Stomach smooth muscle (tissue), 2 donors: ENCODE results near the gene MTHFR.

Source experiments
- H3K27ac ChIP-seq: one replicate; pipeline ENCODE4 v1.7.0; 2013; ENCODE audit warnings: mild to moderate bottlenecking, low read length, inconsistent platforms
- H3K27me3 ChIP-seq, 2 donors: one replicate each; pipeline ENCODE4 v1.7.0; 2013; ENCODE audit warnings: low read length in 2 of 2; ENCODE audit not compliant: insufficient read depth in 2 of 2, control insufficient read depth in 1 of 2
- H3K36me3 ChIP-seq, 2 donors: one replicate each; pipeline ENCODE4 v1.7.0; 2013; ENCODE audit warnings: low read length in 2 of 2; ENCODE audit not compliant: control insufficient read depth in 2 of 2, insufficient read depth in 2 of 2
- H3K4me1 ChIP-seq: one replicate; pipeline ENCODE4 v1.7.0; 2013; ENCODE audit warnings: low read length; ENCODE audit not compliant: control insufficient read depth, insufficient read depth
- H3K4me3 ChIP-seq, 2 donors: one replicate each; pipeline ENCODE4 v1.7.0; 2013; ENCODE audit warnings: low read length in 2 of 2
- H3K9ac ChIP-seq, 2 donors: one replicate each; pipeline ENCODE4 v1.7.0; 2013; ENCODE audit warnings: low read length in 2 of 2, mild to moderate bottlenecking in 1 of 2
- H3K9me3 ChIP-seq, 2 donors: one replicate each; pipeline ENCODE4 v1.7.0; 2013; ENCODE audit warnings: low read length in 2 of 2; ENCODE audit not compliant: control insufficient read depth in 2 of 2
- donor health status: healthy.
- donor health status: Pancreatic carcinoma.

The MTHFR gene

DNA sequence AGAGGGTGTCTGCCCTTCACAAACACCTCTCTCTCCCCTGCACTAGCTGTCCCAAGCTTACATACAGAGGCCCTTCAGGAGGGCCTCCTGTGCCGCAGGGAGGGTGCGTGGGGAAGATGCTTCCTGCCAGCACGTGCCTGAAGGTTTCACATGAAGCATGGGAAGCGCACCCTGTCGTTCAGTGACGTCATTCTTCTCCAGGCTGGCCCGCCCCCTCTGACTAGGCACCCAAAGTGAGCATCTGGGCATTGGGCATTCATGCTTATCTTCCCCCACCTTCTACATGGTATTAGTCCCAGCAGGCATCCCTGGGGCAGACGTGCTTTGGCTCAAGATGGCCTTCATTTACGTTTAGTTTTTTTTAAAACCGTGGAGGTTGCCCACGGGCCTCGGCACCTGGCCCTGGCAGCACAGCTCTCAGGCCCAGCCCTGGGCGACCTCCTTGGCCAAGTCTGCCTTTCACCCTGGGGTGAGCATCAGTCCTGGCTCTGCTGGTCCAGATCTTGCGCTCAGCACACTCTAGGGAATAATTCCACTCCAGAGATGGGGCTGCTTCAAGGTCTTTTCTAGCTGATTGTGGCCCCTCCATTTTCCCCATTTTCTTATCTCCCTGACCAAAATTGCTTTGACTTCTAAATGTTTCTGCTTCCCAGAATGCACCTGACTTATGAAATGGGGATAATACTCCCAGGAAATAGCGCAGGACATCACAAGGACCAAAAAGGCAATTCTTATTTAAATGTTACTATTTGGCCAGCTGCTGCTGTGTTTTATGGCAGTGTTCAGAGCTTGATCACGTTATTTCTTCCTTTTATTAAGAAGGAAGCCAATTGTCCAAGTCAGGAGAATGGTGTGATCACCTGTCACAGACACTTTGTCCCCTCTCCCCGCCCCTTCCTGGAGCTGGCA is 35.7 kb upstream of the MTHFR start:
- Histone ChIP-seq H3K9ac (no peak overlapping the region), H3K4me1 (no peaks in the 10 kb centered on the region), H3K27ac (no peak overlapping the region), H3K36me3 (peaks cover 56 to 66% of the 10 kb centered on the region in 2 donors), H3K4me3 (no peak overlapping the region), H3K9me3 (no peaks in the 10 kb centered on the region), H3K27me3 (no peaks in the 10 kb centered on the region)

DNA sequence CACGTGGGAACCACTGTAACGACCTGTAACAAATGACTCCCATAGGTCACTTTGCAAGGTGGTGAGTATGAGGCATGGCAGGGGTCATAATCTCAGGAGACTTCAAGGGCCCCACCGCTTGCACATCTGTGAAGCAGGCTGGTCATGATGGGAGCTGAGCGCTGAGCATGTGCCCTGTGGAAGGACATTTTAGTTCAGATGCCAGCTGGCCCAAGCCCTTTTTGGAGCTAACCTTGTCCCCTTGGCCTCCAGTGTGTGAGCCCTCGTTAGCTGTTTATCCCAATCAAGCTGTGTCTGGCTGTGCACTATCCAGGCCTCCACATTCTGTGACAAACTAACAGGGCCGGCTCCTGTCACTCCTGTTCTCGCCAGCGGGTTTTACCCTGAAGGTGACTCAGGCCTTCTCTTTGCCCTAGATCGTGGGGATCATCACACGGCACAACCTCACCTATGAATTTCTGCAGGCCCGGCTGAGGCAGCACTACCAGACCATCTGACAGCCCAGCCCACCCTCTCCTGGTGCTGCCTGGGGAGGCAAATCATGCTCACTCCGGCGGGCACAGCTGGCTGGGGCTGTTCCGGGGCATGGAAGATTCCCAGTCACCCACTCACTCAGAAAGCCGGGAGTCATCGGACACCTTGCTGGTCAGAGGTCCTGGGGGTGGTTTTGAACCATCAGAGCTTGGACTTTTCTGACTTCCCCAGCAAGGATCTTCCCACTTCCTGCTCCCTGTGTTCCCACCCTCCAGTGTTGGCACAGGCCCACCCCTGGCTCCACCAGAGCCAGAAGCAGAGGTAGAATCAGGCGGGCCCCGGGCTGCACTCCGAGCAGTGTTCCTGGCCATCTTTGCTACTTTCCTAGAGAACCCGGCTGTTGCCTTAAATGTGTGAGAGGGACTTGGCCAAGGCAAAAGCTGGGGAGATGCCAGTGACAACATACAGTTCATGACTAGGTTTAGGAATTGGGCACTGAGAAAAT is 34.3 kb upstream of the MTHFR start:
- Histone ChIP-seq H3K36me3 (peaks cover 63 to 75% of the 10 kb centered on the region in 2 donors), H3K27ac (no peak overlapping the region), H3K4me1 (no peaks in the 10 kb centered on the region)

DNA sequence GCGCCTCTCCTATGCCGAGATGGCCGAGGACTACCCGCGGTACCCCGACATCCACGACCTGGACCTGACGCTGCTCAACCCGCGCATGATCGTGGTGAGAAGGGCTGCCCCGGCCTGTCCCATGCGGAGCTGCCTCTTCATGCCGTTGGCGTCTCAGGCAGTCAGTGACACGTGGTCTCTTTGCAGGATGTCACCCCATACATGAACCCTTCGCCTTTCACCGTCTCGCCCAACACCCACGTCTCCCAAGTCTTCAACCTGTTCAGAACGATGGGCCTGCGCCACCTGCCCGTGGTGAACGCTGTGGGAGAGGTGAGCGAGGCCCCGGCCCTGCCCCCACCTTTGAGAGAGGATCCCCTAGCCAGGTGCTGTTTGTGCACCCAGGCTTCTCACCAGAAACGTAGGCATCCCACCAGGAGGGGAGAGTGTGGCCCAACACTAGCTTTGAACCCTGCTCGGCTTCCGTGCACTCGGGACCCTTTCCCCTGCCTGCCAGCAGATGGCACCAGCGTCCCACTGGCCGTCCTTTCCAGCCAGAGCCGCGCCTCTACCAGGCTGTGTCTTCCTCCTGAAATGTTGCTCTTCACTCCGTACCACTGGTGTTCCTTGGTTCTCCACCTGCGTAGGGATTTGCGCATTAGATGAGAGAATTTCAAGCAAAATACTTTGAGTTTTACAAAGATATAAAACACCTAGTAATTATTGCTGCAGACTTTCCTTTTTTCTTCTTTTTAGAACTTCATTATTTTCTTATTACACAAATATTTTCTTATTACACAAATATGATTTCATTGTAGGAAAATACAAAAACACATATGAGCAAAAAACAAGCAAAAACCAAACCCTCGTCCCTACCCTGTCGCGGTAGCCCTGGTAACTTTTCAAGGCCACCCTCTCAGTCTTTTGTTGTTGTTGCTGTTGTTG is 32.8 kb upstream of the MTHFR start:
- Histone ChIP-seq H3K4me1 (no peaks in the 10 kb centered on the region), H3K36me3 (peaks cover 70 to 79% of the 10 kb centered on the region in 2 donors), H3K27me3 (no peaks in the 10 kb centered on the region), H3K9me3 (no peaks in the 10 kb centered on the region), H3K9ac (no peak overlapping the region), H3K4me3 (no peak overlapping the region), H3K27ac (no peak overlapping the region)

More for the DNA sequence above, 34.3 kb upstream of the MTHFR start:
- Histone ChIP-seq H3K4me3 (no peak overlapping the region), H3K9me3 (no peaks in the 10 kb centered on the region), H3K27me3 (no peaks in the 10 kb centered on the region), H3K9ac (no peak overlapping the region)

DNA sequence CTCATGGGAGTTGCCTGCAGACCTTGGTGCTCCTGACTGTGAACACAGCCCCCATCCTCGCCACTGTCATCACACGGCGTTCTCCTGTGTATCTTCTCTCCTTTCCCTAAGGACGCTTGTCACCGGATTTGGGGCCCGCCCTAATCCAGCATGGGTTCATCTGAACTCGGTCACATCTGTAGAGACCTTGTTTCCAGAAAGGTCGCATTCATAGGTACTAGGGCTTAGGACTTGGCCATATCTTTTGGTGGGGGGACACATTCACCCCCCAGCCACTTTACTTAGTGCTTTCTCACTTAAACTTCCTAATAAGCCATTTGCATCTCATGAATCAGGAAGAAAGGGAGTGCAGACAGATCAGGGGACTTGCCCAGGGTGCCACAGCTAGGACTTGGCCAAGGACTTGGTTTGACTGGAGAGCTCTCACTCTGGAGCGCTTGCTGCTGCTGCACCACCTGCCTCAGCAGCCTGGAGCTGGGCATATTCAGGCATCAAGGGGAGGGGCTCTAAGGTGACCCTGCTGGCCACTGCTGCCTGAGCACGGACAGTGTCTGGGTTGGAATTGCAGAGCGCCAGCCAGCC is 32.1 kb upstream of the MTHFR start:
- Histone ChIP-seq H3K9me3 (no peaks in the 10 kb centered on the region), H3K9ac (no peak overlapping the region), H3K27me3 (no peaks in the 10 kb centered on the region), H3K27ac (no peak overlapping the region), H3K4me1 (no peaks in the 10 kb centered on the region), H3K36me3 (peaks cover 74 to 83% of the 10 kb centered on the region in 2 donors), H3K4me3 (no peak overlapping the region)

DNA sequence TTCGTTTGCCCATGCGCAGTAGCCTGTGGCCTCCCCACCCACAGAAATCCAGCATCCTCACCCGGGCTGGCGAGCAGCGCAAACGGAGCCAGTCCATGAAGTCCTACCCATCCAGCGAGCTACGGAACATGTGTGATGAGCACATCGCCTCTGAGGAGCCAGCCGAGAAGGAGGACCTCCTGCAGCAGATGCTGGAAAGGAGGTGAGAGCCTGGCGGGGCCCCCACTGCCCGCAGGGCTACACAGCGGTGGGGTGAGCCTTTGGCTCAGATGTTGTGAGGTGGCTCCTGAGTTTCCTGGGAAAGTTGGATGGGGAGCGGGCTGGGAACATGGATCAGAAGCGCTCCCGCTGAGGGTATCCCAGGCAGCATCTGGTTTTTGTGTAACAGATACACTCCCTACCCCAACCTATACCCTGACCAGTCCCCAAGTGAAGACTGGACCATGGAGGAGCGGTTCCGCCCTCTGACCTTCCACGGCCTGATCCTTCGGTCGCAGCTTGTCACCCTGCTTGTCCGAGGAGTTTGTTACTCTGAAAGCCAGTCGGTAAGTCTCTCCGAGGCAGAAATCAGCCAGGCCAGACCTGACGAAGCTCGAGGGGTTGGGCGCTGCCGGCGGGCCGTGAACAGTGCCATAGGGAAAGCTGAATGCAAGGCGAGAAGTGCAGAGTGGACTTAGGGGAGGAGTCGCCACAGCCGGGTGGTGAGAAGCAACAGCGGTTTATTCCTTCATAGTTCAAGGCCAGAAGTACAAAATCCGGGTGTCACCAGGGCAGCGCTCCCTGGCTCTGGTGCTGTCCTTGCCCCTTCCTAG is 31.4 kb upstream of the MTHFR start:
- H3K27ac ChIP-seq, result no peak overlapping the region
- H3K4me1 ChIP-seq, result no peaks in the 10 kb centered on the region
- H3K4me3 ChIP-seq, result no peak overlapping the region
- H3K27me3 ChIP-seq, result no peaks in the 10 kb centered on the region
- no peak overlapping the region for H3K9ac ChIP-seq
- no peaks in the 10 kb centered on the region for H3K9me3 ChIP-seq
- H3K36me3 ChIP-seq, result peaks cover 76 to 84% of the 10 kb centered on the region in 2 donors

DNA sequence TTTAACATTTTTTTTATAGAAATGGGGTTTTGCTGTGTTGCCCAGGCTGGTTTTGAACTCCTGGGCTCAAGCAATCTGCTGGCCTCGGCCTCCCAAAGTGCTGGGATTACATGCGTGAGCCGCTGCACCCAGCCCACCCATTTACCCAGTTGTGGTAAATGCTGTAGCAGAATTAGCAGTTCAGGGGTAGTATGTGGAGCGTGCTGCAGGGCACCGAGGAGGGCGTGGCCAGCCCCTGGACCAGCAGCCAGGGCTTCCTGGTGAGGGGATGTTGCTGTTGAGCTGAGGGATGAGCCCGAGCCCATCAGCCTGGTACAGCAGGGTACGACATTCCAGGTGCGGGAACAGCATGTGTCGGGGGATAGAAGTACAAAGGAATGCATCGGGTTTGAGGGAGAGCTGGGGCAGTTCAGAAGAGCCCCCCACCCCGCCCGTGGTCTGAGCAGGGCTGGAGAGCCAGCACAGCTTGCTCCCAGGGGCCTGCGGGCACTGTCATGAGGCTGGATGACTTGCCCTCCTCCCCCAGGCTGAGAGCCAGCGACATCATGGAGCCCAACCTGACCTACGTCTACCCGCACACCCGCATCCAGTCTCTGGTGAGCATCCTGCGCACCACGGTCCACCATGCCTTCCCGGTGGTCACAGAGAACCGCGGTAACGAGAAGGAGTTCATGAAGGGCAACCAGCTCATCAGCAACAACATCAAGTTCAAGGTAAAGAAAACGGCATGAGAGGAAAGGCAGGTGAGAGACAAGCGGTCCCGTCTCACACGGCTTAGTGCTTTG is 29.9 kb upstream of the MTHFR start:
- no peaks in the 10 kb centered on the region for H3K4me1 ChIP-seq
- no peak overlapping the region for H3K4me3 ChIP-seq
- no peaks in the 10 kb centered on the region for H3K27me3 ChIP-seq
- no peak overlapping the region for H3K27ac ChIP-seq
- no peak overlapping the region for H3K9ac ChIP-seq
- H3K36me3 ChIP-seq, result peaks cover 73 to 77% of the 10 kb centered on the region in 2 donors
- H3K9me3 ChIP-seq, result no peaks in the 10 kb centered on the region

DNA sequence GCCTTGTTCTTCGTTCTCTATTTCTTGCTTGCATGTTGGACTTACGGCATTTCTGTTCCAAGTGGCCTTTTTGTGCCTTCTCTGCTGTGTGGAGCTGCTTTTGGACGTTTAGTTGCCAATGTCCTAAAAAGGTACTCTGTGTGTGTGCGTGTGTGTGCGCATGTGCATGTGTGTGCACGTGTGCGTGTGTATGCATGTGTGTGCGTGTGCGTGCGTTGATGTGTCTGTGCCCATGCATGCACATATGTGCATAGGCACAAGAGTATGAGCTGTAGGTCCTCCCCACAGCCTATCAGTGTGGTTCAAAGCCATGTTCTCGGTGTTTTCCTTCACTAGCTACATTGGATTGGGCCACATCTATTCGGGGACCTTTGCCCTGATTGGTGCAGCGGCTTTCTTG is 28.1 kb upstream of the MTHFR start:
- H3K36me3 ChIP-seq, result peaks cover 70 to 76% of the 10 kb centered on the region in 2 donors
- H3K27me3 ChIP-seq, result no peaks in the 10 kb centered on the region
- no peak overlapping the region for H3K27ac ChIP-seq
- no peaks in the 10 kb centered on the region for H3K9me3 ChIP-seq
- H3K4me3 ChIP-seq, result no peak overlapping the region
- no peak overlapping the region for H3K9ac ChIP-seq
- no peaks in the 10 kb centered on the region for H3K4me1 ChIP-seq

DNA sequence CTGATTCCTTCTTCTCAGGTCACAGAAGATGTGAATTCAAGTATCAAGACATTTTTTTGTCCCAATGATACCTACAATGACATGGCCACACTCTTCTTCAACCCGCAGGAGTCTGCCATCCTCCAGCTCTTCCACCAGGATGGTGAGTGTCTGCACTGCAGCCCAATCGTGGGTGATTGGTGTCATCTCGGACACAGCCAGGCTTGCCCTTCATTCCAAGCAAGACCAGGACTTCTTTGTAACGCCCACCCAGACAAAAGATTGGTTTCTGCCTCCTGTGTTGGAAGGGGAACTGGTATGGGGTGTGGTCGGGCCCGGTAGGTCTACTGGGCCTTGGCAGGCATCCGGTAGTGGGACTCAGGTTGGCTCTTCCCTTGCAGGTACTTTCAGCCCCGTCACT is 27.7 kb upstream of the MTHFR start:
- Histone ChIP-seq H3K36me3 (peaks cover 73 to 80% of the 10 kb centered on the region in 2 donors), H3K9me3 (no peaks in the 10 kb centered on the region), H3K4me3 (no peak overlapping the region), H3K9ac (no peak overlapping the region), H3K4me1 (no peaks in the 10 kb centered on the region), H3K27me3 (no peaks in the 10 kb centered on the region), H3K27ac (no peak overlapping the region)
